KMS-11 (cell line): Measurements from ENCODE around the gene PMM1.
"Not testable (repeated sequence)": the region's sequence is repeated elsewhere in the genome, so short reads cannot be mapped to it uniquely, and the experiment has no call there.

Source experiments
- H2AFZ ChIP-seq: fragments of 200-600 bp; sonication (generic); 2 replicates; pipeline ENCODE4 v1.6.1; 2016; ENCODE audit warnings: antibody characterized with exemption, mixed run types, low read depth
- H3K27ac ChIP-seq: fragments of 200-600 bp; sonication (generic); 2 replicates; pipeline ENCODE4 v1.6.1; 2016; ENCODE audit warnings: mild to moderate bottlenecking, mixed run types
- H3K27me3 ChIP-seq: fragments of 200-600 bp; sonication (generic); 2 replicates; pipeline ENCODE4 v1.6.1; 2017; ENCODE audit warnings: mild to moderate bottlenecking, low read depth, mixed run types, moderate library complexity; ENCODE audit not compliant: insufficient read depth
- H3K36me3 ChIP-seq: fragments of 200-600 bp; sonication (generic); 2 replicates; pipeline ENCODE4 v1.6.1; 2017; ENCODE audit warnings: mild to moderate bottlenecking, mixed run types; ENCODE audit not compliant: insufficient read depth
- H3K4me1 ChIP-seq: fragments of 200-600 bp; sonication (generic); 2 replicates; pipeline ENCODE4 v1.6.1; 2016; ENCODE audit warnings: mild to moderate bottlenecking, low read depth, mixed run types; ENCODE audit not compliant: poor library complexity, severe bottlenecking
- H3K4me2 ChIP-seq: fragments of 200-600 bp; sonication (generic); 2 replicates; pipeline ENCODE4 v1.7.0; 2016; ENCODE audit warnings: mild to moderate bottlenecking, mixed run types
- H3K4me3 ChIP-seq: fragments of 200-600 bp; sonication (generic); IDR thresholded peaks from 2 replicates; pipeline ENCODE4 v1.6.1; 2017; ENCODE audit warnings: low read depth, low read length, mixed read lengths; ENCODE audit not compliant: insufficient read depth
- H3K79me2 ChIP-seq: fragments of 200-600 bp; sonication (generic); 2 replicates; pipeline ENCODE4 v1.6.1; 2016; ENCODE audit warnings: low read depth, mixed run types; ENCODE audit not compliant: insufficient read depth
- H3K9ac ChIP-seq: fragments of 200-600 bp; sonication (generic); 2 replicates; pipeline ENCODE4 v1.6.1; 2016; ENCODE audit warnings: mild to moderate bottlenecking, mixed run types
- H4K20me1 ChIP-seq: fragments of 200-600 bp; sonication (generic); 2 replicates; pipeline ENCODE4 v1.6.1; 2016; ENCODE audit warnings: mild to moderate bottlenecking, mixed run types; ENCODE audit not compliant: insufficient read depth
- CTCF ChIP-seq: fragments of 200-600 bp; sonication (generic); conservative IDR thresholded peaks from 2 replicates; pipeline ENCODE4 v1.6.1; 2017; ENCODE audit warnings: low read depth, mild to moderate bottlenecking, antibody characterized with exemption, low read length, moderate library complexity, mixed read lengths

The PMM1 gene

GRCh38 chr22:41595703-41596102, 6.1 kb upstream of the PMM1 start:
- Histone ChIP-seq H2AFZ (no peak overlapping the region), H3K4me2 (no peak overlapping the region), H3K36me3 (no peaks in the 10 kb centered on the region), H3K4me3 (no peak overlapping the region), H4K20me1 (0 out of 2 replicates have a peak, but pooled peaks cover 6% of the 10 kb centered on the region), H3K9ac (no peak overlapping the region), H3K27ac (no peak overlapping the region), H3K27me3 (no peaks in the 10 kb centered on the region), H3K4me1 (peaks cover 10% of the 10 kb centered on the region), H3K79me2 (no peaks in the 10 kb centered on the region)
- no peak for TF ChIP-seq CTCF

DNA sequence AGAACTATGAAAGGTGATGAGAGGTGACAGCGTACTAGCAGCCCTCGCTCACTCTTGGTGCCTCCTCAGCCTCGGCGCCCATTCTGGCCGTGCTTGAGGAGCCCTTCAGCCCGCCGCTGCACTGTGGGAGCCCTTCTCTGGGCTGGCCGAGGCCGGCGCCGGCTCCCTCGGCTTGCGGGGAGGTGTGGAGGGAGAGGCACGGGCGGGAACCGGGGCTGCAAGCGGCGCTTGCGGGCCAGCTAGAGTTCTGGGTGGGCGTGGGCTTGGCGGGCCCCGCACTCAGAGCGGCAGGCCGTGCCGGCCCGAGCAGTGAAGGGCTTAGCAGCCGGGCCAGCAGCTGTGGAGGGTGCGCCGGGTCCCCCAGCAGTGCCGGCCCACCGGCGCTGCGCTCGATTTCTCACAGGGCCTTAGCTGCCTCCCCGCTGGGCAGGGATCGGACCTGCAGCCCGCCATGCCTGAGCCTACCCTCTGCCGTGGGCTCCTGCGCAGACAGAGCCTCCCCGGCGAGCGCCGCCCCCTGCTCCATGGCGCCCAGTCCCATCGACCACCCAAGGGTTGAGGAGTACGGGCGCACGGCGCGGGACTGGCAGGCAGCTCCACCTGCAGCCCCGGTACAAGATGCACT, 3.8 kb upstream of the PMM1 start:
- H3K27me3 ChIP-seq, H3K4me3 ChIP-seq, H3K36me3 ChIP-seq, H3K9ac ChIP-seq, H4K20me1 ChIP-seq, H3K79me2 ChIP-seq, H3K27ac ChIP-seq, H3K4me2 ChIP-seq, H2AFZ ChIP-seq: not testable (repeated sequence)
- H3K4me1 ChIP-seq = peaks cover 14% of the 10 kb centered on the region

GRCh38 chr22:41587347-41587723, 2.3 kb downstream of the PMM1 start:
- Histone ChIP-seq H3K27ac (no peak overlapping the region), H3K27me3 (no peaks in the 10 kb centered on the region), H3K4me2 (no peak overlapping the region), H4K20me1 (no peaks in the 10 kb centered on the region), H2AFZ (no peak overlapping the region), H3K79me2 (no peaks in the 10 kb centered on the region), H3K4me3 (no peak overlapping the region), H3K4me1 (peaks cover 8% of the 10 kb centered on the region), H3K9ac (no peak overlapping the region), H3K36me3 (no peaks in the 10 kb centered on the region)
- TF ChIP-seq CTCF = no peak

GRCh38 chr22:41585898-41586297, 3.7 kb downstream of the PMM1 start:
- H3K79me2 ChIP-seq = no peaks in the 10 kb centered on the region
- H3K4me3 ChIP-seq = no peak overlapping the region
- no peaks in the 10 kb centered on the region for H3K27me3 ChIP-seq
- H3K4me1 ChIP-seq = peaks cover 14% of the 10 kb centered on the region
- no peaks in the 10 kb centered on the region for H3K36me3 ChIP-seq
- H3K4me2 ChIP-seq = no peak overlapping the region
- H3K9ac ChIP-seq = no peak overlapping the region
- H3K27ac ChIP-seq = no peak overlapping the region
- no peaks in the 10 kb centered on the region for H4K20me1 ChIP-seq
- no peak overlapping the region for H2AFZ ChIP-seq
- no peak for TF ChIP-seq CTCF

DNA sequence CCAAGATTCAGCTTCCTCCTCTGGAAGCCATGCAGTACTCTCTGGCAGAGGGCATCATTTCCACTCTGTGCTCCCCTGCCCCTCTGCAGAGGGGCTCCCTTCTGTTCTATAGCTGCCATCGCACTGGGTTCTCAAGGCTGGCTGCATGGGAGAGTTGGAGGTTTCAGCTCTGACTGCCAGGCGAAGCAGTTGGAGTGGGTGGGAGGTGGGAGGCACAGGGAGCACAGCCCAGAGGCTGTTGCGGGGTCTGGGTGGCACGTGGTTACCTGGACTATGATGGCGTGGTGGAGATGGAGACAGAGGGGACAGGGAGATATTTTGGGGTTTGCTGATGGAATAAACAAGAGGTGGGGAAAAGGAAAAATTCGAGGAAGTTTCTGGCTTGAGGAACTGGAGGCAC, 4.8 kb downstream of the PMM1 start:
- Histone ChIP-seq H3K4me2 (no peak overlapping the region), H3K4me1 (peaks cover 19% of the 10 kb centered on the region), H3K79me2 (no peaks in the 10 kb centered on the region), H3K36me3 (no peaks in the 10 kb centered on the region), H3K4me3 (no peak overlapping the region), H4K20me1 (no peaks in the 10 kb centered on the region), H3K27me3 (no peaks in the 10 kb centered on the region), H3K27ac (no peak overlapping the region), H3K9ac (no peak overlapping the region), H2AFZ (no peak overlapping the region)
- TF ChIP-seq CTCF = no peak
